HEK293T (cell line): Measurements from ENCODE around the gene MAD1L1.

Experiments used
- CTCF ChIA-PET: fragments of 350-600 bp; formaldehyde crosslinking; extraction: SDS; loops from one replicate; lab custom pipeline; 2021; ENCODE audit warnings: antibody characterized with exemption, inconsistent platforms; lab: Yijun Ruan, JAX
- POLR2A ChIA-PET: fragments of 350-600 bp; formaldehyde crosslinking; extraction: SDS; loops from one replicate; lab custom pipeline; 2020; ENCODE audit warnings: antibody characterized with exemption, inconsistent platforms; lab: Yijun Ruan, JAX
- DNase-seq: peaks from one replicate; pipeline ENCODE4 v3.0.0; 2012; ENCODE audit warnings: mixed read lengths; ENCODE audit errors: extremely low spot score
- ARNT ChIP-seq: fragments of 450-650 bp; IDR thresholded peaks from 2 replicates; pipeline ENCODE4 v1.6.1; 2017; ENCODE audit warnings: mild to moderate bottlenecking
- BHLHE40 ChIP-seq: fragments of 450-650 bp; IDR thresholded peaks from 2 replicates; pipeline ENCODE4 v1.6.1; 2016; ENCODE audit warnings: mild to moderate bottlenecking, moderate library complexity, borderline replicate concordance
- CTBP1 ChIP-seq: fragments of 450-650 bp; IDR thresholded peaks from 2 replicates; pipeline ENCODE4 v1.6.1; 2016; ENCODE audit warnings: borderline replicate concordance
- ELF4 ChIP-seq: fragments of 450-650 bp; IDR thresholded peaks from 2 replicates; pipeline ENCODE4 v1.6.1; 2017; ENCODE audit warnings: antibody characterized with exemption
- FOXA1 ChIP-seq: fragments of 450-650 bp; IDR thresholded peaks from 2 replicates; pipeline ENCODE4 v1.6.1; 2016; ENCODE audit warnings: mild to moderate bottlenecking
- FOXK2 ChIP-seq: fragments of 450-650 bp; IDR thresholded peaks from 2 replicates; pipeline ENCODE4 v1.6.1; 2016; ENCODE audit warnings: mild to moderate bottlenecking
- FOXM1 ChIP-seq: fragments of 450-650 bp; IDR thresholded peaks from 2 replicates; pipeline ENCODE4 v1.6.1; 2017; ENCODE audit warnings: mild to moderate bottlenecking, borderline replicate concordance
- HDGF ChIP-seq: fragments of 450-650 bp; IDR thresholded peaks from 2 replicates; pipeline ENCODE4 v1.6.1; 2017; ENCODE audit warnings: antibody characterized with exemption, borderline replicate concordance
- L3MBTL2 ChIP-seq: fragments of 450-650 bp; conservative IDR thresholded peaks from 2 replicates; pipeline ENCODE4 v1.6.1; 2016; ENCODE audit warnings: mild to moderate bottlenecking
- LEF1 ChIP-seq: fragments of 450-650 bp; IDR thresholded peaks from 2 replicates; pipeline ENCODE4 v1.6.1; 2017; ENCODE audit warnings: mild to moderate bottlenecking, borderline replicate concordance
- NFRKB ChIP-seq: fragments of 450-650 bp; IDR thresholded peaks from 2 replicates; pipeline ENCODE4 v1.6.1; 2016; ENCODE audit warnings: mild to moderate bottlenecking, moderate library complexity
- PKNOX1 ChIP-seq: fragments of 450-650 bp; IDR thresholded peaks from 2 replicates; pipeline ENCODE4 v1.6.1; 2016
- SP1 ChIP-seq: fragments of 450-650 bp; IDR thresholded peaks from 2 replicates; pipeline ENCODE4 v1.6.1; 2017
- SUZ12 ChIP-seq: fragments of 450-650 bp; IDR thresholded peaks from 2 replicates; pipeline ENCODE4 v1.6.1; 2016; ENCODE audit warnings: mild to moderate bottlenecking
- TARDBP ChIP-seq: fragments of 450-650 bp; IDR thresholded peaks from 2 replicates; pipeline ENCODE4 v1.6.1; 2016
- ZNF384 ChIP-seq: fragments of 450-650 bp; IDR thresholded peaks from 2 replicates; pipeline ENCODE4 v1.6.1; 2016

The MAD1L1 gene

DNA sequence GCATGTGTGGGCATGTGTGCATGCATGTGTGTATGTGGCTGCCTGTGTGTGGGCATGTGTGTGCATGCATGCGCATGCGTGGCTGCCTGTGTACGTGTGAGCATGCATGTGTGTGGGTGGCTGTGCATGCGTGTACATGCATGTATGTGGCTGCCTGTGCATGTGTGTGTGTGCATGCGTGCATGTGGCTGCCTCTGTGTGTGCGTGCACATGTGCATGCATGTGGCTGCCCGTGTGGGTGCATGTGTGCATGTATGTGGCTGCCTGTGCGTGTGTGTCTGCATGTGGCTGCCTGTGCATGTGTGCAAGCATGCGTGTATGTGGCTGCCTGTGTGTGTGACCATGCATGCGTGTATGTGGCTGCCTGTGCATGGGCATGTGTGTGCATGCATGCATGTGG is 345.5 kb downstream of the MAD1L1 start:
- ChIA-PET CTCF (no interaction called here), POLR2A (no interaction called here)
- TF ChIP-seq ARNT: no peak
- TF ChIP-seq FOXA1: no peak
- TF ChIP-seq ELF4: no peak
- no peak for TF ChIP-seq NFRKB
- DNase-seq: no peak

DNA sequence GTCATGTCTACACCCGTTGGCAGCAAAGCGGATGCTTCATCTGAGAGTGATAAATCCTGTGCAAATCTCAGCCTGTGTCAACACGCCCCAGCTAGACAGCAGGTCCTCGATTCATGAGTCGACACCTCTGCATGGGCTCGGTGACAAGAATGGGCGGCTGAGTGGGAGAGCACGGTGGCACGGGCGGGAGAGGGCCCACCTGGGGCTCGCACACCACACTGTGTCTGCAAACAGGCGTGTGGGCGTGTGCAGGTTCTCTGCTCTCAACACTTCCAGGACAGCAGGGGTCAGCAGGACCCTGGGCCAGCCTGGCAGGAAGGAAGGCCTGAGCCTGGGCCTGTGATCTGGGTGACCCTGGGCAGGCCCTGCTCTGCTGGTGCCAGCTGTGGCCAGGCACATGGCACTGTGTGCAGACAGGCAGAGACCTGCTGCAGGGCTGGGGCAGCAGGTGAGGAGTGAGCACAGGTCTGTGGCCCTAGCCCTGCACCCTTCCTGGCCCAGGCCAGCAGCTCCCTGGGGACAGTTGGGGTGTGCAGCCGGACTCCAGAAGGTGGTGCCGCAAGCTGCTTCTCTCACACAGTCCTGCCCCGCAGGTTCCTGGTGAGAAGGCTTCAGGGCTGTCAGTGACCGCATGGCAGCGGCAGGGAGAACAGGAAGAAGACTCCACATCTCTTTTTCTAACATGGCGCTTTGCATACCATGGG is 346.2 kb downstream of the MAD1L1 start:
- TF ChIP-seq CTBP1 (no peak), FOXA1 (no peak), NFRKB (no peak), SUZ12 (no peak), ZNF384 (no peak), PKNOX1 (no peak), ELF4 (no peak), ARNT (no peak), HDGF (no peak), L3MBTL2 (no peak), FOXK2 (no peak), TARDBP (no peak)
- DNase-seq: no peak
- CTCF ChIA-PET: no interaction called here
- POLR2A ChIA-PET: no interaction called here

DNA sequence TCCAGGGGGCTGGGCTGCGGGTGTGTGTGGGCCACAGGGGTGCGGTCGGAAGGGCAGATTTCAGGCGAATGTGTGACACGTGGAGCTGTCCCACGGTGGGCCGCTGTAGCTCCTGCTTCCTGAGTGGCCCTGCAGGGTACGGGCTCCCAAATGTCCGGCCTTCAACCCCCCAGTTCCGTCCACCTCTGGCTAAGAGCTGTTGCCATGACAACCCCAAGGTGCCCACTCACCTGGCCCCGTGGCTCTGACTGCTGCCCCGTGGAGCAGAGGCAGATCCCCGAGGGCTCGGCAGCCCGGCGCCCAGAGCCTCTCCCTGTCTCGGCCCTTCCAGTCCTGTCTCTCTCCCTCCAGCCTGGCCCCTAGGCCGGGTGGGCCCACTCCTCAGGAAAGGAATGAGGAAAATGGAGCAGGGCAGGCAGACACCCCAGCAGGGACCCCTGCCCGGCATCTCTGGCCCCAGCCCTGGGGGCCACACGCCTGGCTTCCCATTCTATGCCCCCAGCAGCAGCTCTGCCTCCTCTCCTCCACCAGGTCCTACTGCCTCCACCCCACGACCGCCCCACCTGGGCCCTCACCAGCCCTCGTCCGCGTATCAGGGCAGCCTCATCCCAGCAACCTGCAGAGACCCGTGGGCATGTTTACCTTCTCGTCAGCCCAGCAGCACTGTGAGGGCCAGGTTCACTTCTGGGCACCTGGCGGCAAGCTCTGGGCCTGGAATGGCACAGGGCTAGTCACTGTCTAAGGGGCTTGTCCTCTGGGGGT is 347.1 kb downstream of the MAD1L1 start:
- ChIA-PET CTCF (interaction anchor here (0.6 kb wide), 1 partner anchor 433 kb away, joined by 3 read pairs; no protein-coding TSS in a partner anchor), POLR2A (no interaction called here)
- no peak for DNase-seq
- TF ChIP-seq NFRKB: no peak
- no peak for TF ChIP-seq FOXK2
- TF ChIP-seq CTBP1: no peak
- TF ChIP-seq FOXA1: no peak
- TF ChIP-seq ARNT: no peak
- no peak for TF ChIP-seq ZNF384
- TF ChIP-seq BHLHE40: no peak
- no peak for TF ChIP-seq SUZ12
- no peak for TF ChIP-seq PKNOX1
- TF ChIP-seq L3MBTL2: no peak
- TF ChIP-seq FOXM1: no peak
- no peak for TF ChIP-seq ELF4
- no peak for TF ChIP-seq TARDBP
- TF ChIP-seq SP1: no peak
- no peak for TF ChIP-seq HDGF
- TF ChIP-seq LEF1: no peak

GRCh38 chr7:1884583-1885350 is 348.0 kb downstream of the MAD1L1 start:
- TF ChIP-seq LEF1: no peak
- no peak for TF ChIP-seq ZNF384
- no peak for TF ChIP-seq PKNOX1
- TF ChIP-seq L3MBTL2: no peak
- no peak for TF ChIP-seq ELF4
- TF ChIP-seq FOXA1: no peak
- no peak for TF ChIP-seq BHLHE40
- TF ChIP-seq FOXK2: no peak
- POLR2A ChIA-PET: no interaction called here
- DNase-seq: no peak
- CTCF ChIA-PET: interaction anchor here (0.6 kb wide), 1 partner anchor 434 kb away, joined by 3 read pairs; no protein-coding TSS in a partner anchor

- DNase-seq: no peak
- TF ChIP-seq CTBP1 (no peak), BHLHE40 (no peak), TARDBP (no peak), ELF4 (no peak), SUZ12 (no peak), FOXK2 (no peak), SP1 (no peak), NFRKB (no peak), L3MBTL2 (no peak), FOXM1 (no peak), LEF1 (no peak), ZNF384 (no peak), FOXA1 (no peak), PKNOX1 (no peak), ARNT (no peak), HDGF (no peak)
- ChIA-PET POLR2A (no interaction called here), CTCF (no interaction called here)
Observed at GRCh38 chr7:1883834-1884582, 348.7 kb downstream of the MAD1L1 start.
